Esophagus muscularis mucosa (tissue), 4 donors: ENCODE results near the gene ATP6V1C2. TPM values are rescaled to one million over a fixed set of nuclear protein-coding genes. Genes with fewer than 3 reads are reported as not detected.

Source experiments
- DNase-seq: peaks from one replicate; pipeline ENCODE4 v3.0.0-alpha.2; 2017; ENCODE audit errors: extremely low spot score
- H3K27ac ChIP-seq, 4 donors: fragments of 200-600 bp; sonication (generic); replicated peaks in 1 of 4; 1 replicate in 3 of 4; 2 replicates in 1 of 4; pipeline ENCODE4 v1.5.1; 2016 to 2019; ENCODE audit warnings: mild to moderate bottlenecking in 1 of 4
- H3K27me3 ChIP-seq, 4 donors: fragments of 200-600 bp; sonication (generic); one replicate each; pipeline versions ENCODE4 v1.5.1 to v1.6.0; 2016 to 2019
- H3K36me3 ChIP-seq, 4 donors: fragments of 200-600 bp; sonication (generic); one replicate each; pipeline ENCODE4 v1.5.1; 2016 to 2019
- H3K4me1 ChIP-seq, 4 donors: fragments of 200-600 bp; sonication (generic); one replicate each; pipeline ENCODE4 v1.5.1; 2016 to 2019
- H3K4me3 ChIP-seq, 4 donors: fragments of 200-600 bp; sonication (generic); 1 replicate in 2 of 4; 2 replicates in 2 of 4; pipeline ENCODE4 v1.5.1; 2016 to 2019; ENCODE audit warnings: mild to moderate bottlenecking in 4 of 4, moderate library complexity in 1 of 4
- H3K9me3 ChIP-seq, 4 donors: fragments of 200-600 bp; sonication (generic); 1 replicate in 3 of 4; 2 replicates in 1 of 4; pipeline ENCODE4 v1.5.1; 2016 to 2019
- EP300 ChIP-seq: sonication (generic); formaldehyde crosslinking; IDR thresholded peaks from one replicate; pipeline ENCODE4 v1.6.1; 2017; ENCODE audit warnings: antibody characterized with exemption
- POLR2A ChIP-seq: fragments of 450-650 bp; IDR thresholded peaks from one replicate; pipeline ENCODE4 v1.6.1; 2017; ENCODE audit warnings: antibody characterized with exemption, moderate library complexity, mild to moderate bottlenecking, low read depth
- POLR2AphosphoS5 ChIP-seq, 2 donors: sonication (generic); formaldehyde crosslinking; IDR thresholded peaks; one replicate each; pipeline ENCODE4 v1.6.1; 2017; ENCODE audit warnings: antibody characterized with exemption in 2 of 2
- WGBS: methylation state at CpG from one replicate; pipeline ENCODE4 v1.1.5; 2018; 5-methylcytosine and 5-hydroxymethylcytosine counted together
- intact Hi-C: fragments of 100-400 bp; cut with DNase I; formaldehyde crosslinking; loops from one replicate; pipeline ENCODE4 v1.15.1; 2023
- total RNA-seq, 4 donors: library from RNA; depleted of rRNA; stranded (reverse); fragments of >200 nt; gene quantifications; one replicate each; pipeline versions ENCODE4 v1.1.0 to v1.2.1, GENCODE V29; 2016
- TF ChIP-seq, protein P1 (sequence below), 3 experiments: fragments of 200-600 bp in 2 of 3; fragments of 450-650 bp in 1 of 3; sonication (generic) in 2 of 3; IDR thresholded peaks; one replicate each; pipeline ENCODE4 v1.5.1; 2017 to 2019; ENCODE audit warnings: antibody characterized with exemption in 3 of 3, mild to moderate bottlenecking in 2 of 3, moderate library complexity in 1 of 3

Gene ATP6V1C2
- total RNA-seq, 4 donors from 2014 or later = 0.17 TPM; not detected in 3

DNA sequence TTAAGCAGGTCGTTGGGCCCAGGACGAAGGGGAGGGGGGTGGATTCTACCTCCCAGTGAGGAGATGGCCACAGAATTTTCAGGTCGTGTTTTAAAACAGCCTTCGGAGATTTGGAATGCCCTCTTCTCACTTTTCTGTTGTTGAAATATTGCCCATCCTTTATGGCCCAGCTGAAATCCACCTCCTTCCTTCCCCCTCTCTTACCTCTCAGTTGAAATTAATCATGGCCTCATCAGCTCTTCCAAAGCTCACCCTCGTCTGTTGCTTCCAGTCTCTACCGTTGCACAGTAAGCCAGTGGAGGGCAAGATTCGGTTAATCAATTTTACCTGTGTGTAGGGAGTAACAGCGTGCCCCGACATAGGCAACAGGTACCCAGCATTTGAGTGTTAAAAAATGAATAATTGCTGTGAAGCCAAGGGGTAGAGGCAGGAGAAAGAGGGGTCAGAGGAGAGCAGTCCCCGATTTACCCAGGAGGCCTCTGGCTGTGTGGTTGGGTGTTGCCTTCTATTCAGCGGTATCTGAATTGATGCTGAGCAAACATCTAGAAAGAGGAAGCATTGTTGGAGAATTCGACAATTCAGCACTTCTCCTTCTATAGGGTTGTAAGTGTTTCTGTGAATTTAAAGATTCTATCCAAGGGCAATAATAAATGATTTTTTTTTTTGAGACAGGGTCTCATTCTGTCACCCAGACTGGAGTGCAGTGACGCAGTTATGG lies 99.7 kb downstream of the ATP6V1C2 start:
- intact Hi-C loops = no loop called here
- no peak for DNase-seq
- TF ChIP-seq POLR2A = no peak
- TF ChIP-seq, protein P1, sequence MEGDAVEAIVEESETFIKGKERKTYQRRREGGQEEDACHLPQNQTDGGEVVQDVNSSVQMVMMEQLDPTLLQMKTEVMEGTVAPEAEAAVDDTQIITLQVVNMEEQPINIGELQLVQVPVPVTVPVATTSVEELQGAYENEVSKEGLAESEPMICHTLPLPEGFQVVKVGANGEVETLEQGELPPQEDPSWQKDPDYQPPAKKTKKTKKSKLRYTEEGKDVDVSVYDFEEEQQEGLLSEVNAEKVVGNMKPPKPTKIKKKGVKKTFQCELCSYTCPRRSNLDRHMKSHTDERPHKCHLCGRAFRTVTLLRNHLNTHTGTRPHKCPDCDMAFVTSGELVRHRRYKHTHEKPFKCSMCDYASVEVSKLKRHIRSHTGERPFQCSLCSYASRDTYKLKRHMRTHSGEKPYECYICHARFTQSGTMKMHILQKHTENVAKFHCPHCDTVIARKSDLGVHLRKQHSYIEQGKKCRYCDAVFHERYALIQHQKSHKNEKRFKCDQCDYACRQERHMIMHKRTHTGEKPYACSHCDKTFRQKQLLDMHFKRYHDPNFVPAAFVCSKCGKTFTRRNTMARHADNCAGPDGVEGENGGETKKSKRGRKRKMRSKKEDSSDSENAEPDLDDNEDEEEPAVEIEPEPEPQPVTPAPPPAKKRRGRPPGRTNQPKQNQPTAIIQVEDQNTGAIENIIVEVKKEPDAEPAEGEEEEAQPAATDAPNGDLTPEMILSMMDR (IDR thresholded peaks at IDR 0.05) = no peak
- no peak for TF ChIP-seq EP300
- no peak for TF ChIP-seq POLR2AphosphoS5 (IDR thresholded peaks at IDR 0.05)

DNA sequence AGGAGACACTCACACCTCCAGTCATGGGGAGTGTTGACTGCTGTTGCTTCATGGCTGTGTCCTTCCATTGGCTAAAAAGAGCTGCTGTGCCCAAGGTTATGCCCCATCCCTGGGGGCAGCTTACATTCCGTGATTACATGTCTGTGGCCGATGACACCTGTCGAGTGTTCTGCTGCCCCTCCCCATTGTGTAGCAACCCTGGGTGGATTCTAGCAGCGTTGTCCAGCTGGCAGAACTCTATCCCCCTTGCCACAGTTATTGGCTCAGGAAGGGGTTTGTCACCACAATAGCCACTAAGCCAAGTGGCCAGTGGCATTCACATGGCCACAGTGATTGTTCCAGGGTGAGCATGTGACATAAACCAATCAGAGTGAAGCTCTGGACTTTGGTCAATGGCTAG lies 102.8 kb downstream of the ATP6V1C2 start:
- WGBS = 84% methylated on average over 4 of the region's 4 CpGs
- peaks cover 0 to 47% (median 0%) of the 10 kb centered on the region in 4 donors for H3K27me3 ChIP-seq

More for the DNA sequence above, 99.7 kb downstream of the ATP6V1C2 start:
- 79% methylated on average over 13 of the region's 13 CpGs for WGBS
- Histone ChIP-seq H3K4me3 (no peak overlapping the region), H3K4me1 (no peaks in the 10 kb centered on the region), H3K27ac (no peak overlapping the region), H3K27me3 (peaks cover 0 to 19% (median 0%) of the 10 kb centered on the region in 4 donors), H3K9me3 (no peaks in the 10 kb centered on the region), H3K36me3 (no peaks in the 10 kb centered on the region)

DNA sequence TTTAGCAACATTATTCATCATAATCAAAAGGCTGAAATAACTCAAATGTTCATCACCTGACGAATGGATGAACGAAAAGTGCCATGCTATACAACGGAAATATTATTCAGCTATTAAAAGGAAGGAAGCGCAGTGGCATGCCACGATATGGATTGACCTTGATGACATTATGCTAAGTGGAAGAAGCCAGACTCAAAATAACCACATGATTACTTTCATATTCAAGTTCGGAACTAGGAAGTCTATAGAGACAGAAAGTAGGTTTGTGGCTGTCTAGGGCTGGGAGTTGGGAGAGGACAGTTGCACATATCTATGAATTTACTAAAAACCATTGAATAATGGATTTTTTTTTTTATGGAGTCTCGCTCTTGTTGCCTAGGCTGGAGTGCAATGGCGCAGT lies 104.6 kb downstream of the ATP6V1C2 start:
- no peak for TF ChIP-seq POLR2AphosphoS5 (IDR thresholded peaks at IDR 0.05)
- no peak for TF ChIP-seq POLR2A
- TF ChIP-seq EP300 = no peak
- TF ChIP-seq, protein P1 (IDR thresholded peaks at IDR 0.05) = no peak
- intact Hi-C loops = no loop called here
- no peak for DNase-seq
- H3K4me3 ChIP-seq = no peak overlapping the region
- WGBS = 80% methylated on average over 8 of the region's 8 CpGs
- no peaks in the 10 kb centered on the region for H3K4me1 ChIP-seq
- no peak overlapping the region for H3K27ac ChIP-seq
- H3K36me3 ChIP-seq = no peaks in the 10 kb centered on the region
- H3K9me3 ChIP-seq = no peaks in the 10 kb centered on the region
- H3K27me3 ChIP-seq = peaks cover 0 to 59% (median 0%) of the 10 kb centered on the region in 4 donors

More for the DNA sequence above, 102.8 kb downstream of the ATP6V1C2 start:
- Histone ChIP-seq H3K4me3 (no peak overlapping the region), H3K36me3 (no peaks in the 10 kb centered on the region), H3K4me1 (no peaks in the 10 kb centered on the region), H3K9me3 (no peaks in the 10 kb centered on the region), H3K27ac (no peak overlapping the region)
- TF ChIP-seq POLR2AphosphoS5 (IDR thresholded peaks at IDR 0.05) (no peak), EP300 (no peak), POLR2A (no peak)
- TF ChIP-seq, protein P1 (IDR thresholded peaks at IDR 0.05) = no peak
- DNase-seq = no peak
- intact Hi-C loops = no loop called here

DNA sequence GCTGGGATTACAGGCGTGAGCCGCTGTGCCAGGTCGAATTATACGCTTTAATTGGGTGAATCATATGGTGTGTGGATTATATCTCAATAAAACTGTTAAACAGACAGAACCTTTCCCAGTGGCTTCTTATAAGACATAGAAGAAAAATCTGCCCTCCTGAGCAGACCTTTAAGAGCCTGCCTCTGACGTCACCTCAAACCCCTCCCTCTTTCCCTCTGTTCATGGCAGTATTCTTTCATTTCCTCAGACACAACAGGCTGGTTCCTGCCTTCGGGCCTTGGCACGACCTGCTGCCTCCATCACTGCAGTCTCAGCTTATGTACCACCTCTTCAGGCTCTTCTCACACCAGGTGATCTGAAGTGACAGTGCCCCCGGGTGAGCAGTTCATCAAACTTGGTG lies 105.2 kb downstream of the ATP6V1C2 start:
- peaks cover 0 to 60% (median 0%) of the 10 kb centered on the region in 4 donors for H3K27me3 ChIP-seq
- H3K27ac ChIP-seq = no peak overlapping the region
- H3K4me3 ChIP-seq = no peak overlapping the region
- TF ChIP-seq, protein P1 (IDR thresholded peaks at IDR 0.05) = no peak
- TF ChIP-seq POLR2A = no peak
- TF ChIP-seq POLR2AphosphoS5 (IDR thresholded peaks at IDR 0.05) = no peak
- TF ChIP-seq EP300 = no peak
- WGBS = 78% methylated on average over 8 of the region's 8 CpGs
- H3K36me3 ChIP-seq = no peaks in the 10 kb centered on the region
- H3K9me3 ChIP-seq = no peaks in the 10 kb centered on the region
- intact Hi-C loops = no loop called here
- no peaks in the 10 kb centered on the region for H3K4me1 ChIP-seq
- no peak for DNase-seq

DNA sequence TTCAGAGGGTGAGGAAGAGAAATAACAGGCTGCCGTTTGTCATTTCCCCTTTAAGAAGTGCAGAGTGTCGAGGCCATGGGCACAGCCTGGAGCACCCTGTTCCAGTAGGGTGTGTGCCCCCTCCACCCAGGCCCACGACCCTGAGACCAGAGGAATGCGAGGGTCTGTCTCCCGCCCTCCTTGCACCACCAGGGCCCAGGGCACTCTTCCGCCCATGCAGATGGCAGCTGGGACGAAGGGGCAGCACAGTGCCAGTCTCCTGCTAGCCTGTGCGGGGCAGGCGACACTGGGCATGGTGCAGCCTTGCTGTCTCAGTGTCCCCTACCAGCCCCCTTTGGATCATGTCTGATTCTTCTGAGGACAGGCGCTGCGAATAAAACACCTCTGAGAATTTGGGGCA lies 106.9 kb downstream of the ATP6V1C2 start:
- no peaks in the 10 kb centered on the region for H3K36me3 ChIP-seq
- H3K27me3 ChIP-seq = peaks cover 0 to 75% (median 0%) of the 10 kb centered on the region in 4 donors
- H3K9me3 ChIP-seq = no peaks in the 10 kb centered on the region
- TF ChIP-seq POLR2AphosphoS5 (IDR thresholded peaks at IDR 0.05) = no peak
- no peak for TF ChIP-seq EP300
- TF ChIP-seq, protein P1 (IDR thresholded peaks at IDR 0.05) = no peak
- no peak for TF ChIP-seq POLR2A
- no peak for DNase-seq
- peaks cover 7 to 10% (median 8%) of the 10 kb centered on the region in 4 donors for H3K4me1 ChIP-seq
- no peak overlapping the region for H3K27ac ChIP-seq
- 76% methylated on average over 10 of the region's 11 CpGs for WGBS
- no peak overlapping the region for H3K4me3 ChIP-seq
- intact Hi-C loops = no loop called here
